ENCODE data around the gene CADM1. TPM values are rescaled to one million over a fixed set of nuclear protein-coding genes. Genes with fewer than 3 reads are reported as not detected.

The CADM1 gene
- total RNA-seq, 1 experiment from 2014 or later = not detected

DNA sequence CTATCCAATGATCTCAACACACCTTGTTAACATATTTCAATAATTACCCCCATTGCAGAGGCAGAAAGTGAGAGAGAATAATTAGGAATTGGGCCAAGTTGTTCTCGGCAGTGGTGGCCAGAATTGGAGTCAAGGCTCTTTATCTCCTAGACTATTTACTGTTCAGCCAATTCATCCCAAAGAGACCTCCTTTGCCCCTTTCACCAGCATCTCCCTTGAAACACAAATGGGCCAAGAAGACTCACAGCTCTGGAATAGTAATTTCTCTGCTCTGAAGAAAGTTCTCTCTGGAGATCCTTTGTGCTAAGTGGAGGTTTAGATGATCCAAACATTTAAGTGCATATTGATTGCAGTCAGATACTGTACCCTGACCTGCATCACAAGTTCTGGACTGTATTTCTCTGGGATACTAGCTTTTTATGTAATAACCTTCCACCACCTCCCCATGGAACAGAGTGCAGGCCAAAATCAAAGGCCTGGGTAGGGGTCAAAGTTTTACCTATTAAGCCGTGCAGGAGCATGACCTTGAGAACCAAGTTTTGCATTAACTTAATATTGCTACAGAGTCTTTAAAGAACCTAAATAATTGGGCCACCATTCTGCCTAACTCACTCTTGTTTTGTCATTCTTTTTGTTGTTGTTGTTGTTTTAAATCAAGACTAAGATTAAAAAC is 19.6 kb upstream of the CADM1 start:
- Mint-ChIP-seq H3K9me3 (ENCODE audit: unreplicated experiment) (no peaks in the 10 kb centered on the region), H3K4me3 (ENCODE audit: unreplicated experiment) (no peak overlapping the region), H3K4me1 (ENCODE audit: insufficient read depth, unreplicated experiment) (no peaks in the 10 kb centered on the region), H3K36me3 (ENCODE audit: insufficient read depth, unreplicated experiment) (no peaks in the 10 kb centered on the region), H3K27me3 (ENCODE audit: insufficient read depth, unreplicated experiment) (peaks cover 74% of the 10 kb centered on the region), H3K27ac (ENCODE audit: low read depth, unreplicated experiment) (no peak overlapping the region)
- no peak for DNase-seq (ENCODE audit: unreplicated experiment)
- no TSS peak for BruUV-seq (replicated peaks)
- intact Hi-C loops (cut with micrococcal nuclease) = no loop called here
- ChIA-PET CTCF (no interaction called here), POLR2A (no interaction called here)
- TF ChIP-seq CTCF (IDR thresholded peaks at IDR 0.05; ENCODE audit: unreplicated experiment) = no peak

- H3K27ac Mint-ChIP-seq (ENCODE audit: low read depth, unreplicated experiment) = no peak overlapping the region
- H3K36me3 Mint-ChIP-seq (ENCODE audit: insufficient read depth, unreplicated experiment) = no peaks in the 10 kb centered on the region
- intact Hi-C loops (cut with micrococcal nuclease) = no loop called here
- DNase-seq (ENCODE audit: unreplicated experiment) = no peak
- no peaks in the 10 kb centered on the region for H3K4me1 Mint-ChIP-seq (ENCODE audit: insufficient read depth, unreplicated experiment)
- POLR2A ChIA-PET = no interaction called here
- CTCF ChIA-PET = interaction anchor here (0.8 kb wide), 1 partner anchor 181 kb away, joined by 3 read pairs; no protein-coding TSS in a partner anchor
- TF ChIP-seq CTCF (IDR thresholded peaks at IDR 0.05; ENCODE audit: unreplicated experiment) = no peak
- H3K27me3 Mint-ChIP-seq (ENCODE audit: insufficient read depth, unreplicated experiment) = peaks cover 69% of the 10 kb centered on the region
- H3K9me3 Mint-ChIP-seq (ENCODE audit: unreplicated experiment) = no peaks in the 10 kb centered on the region
- no peak overlapping the region for H3K4me3 Mint-ChIP-seq (ENCODE audit: unreplicated experiment)
- no TSS peak for BruUV-seq (replicated peaks)
Measured at GRCh38 chr11:115522302-115522701, 18.1 kb upstream of the CADM1 start.

DNA sequence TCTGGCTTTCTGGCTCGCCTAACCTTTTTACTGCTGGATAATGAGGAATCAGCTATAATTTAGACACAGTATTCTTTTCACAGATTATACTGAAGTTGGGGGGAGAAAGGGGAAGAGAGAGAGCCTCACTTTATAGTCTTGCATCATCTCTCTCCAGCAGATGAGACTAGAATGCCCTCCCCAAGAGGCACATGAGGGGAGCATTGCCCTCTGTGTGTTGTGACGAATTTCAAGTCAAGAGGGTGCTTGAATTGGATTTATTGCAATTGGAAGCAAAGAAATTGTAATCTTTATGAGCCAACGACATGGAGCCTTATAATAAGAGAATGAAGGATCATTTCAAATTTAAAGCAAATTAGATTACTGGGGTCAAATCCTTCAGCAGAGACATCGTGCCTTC is 17.6 kb upstream of the CADM1 start:
- TF ChIP-seq CTCF (IDR thresholded peaks at IDR 0.05; ENCODE audit: unreplicated experiment) = no peak
- POLR2A ChIA-PET = no interaction called here
- Mint-ChIP-seq H3K27me3 (ENCODE audit: insufficient read depth, unreplicated experiment) (peaks cover 65% of the 10 kb centered on the region), H3K9me3 (ENCODE audit: unreplicated experiment) (no peaks in the 10 kb centered on the region), H3K27ac (ENCODE audit: low read depth, unreplicated experiment) (no peak overlapping the region), H3K4me1 (ENCODE audit: insufficient read depth, unreplicated experiment) (no peaks in the 10 kb centered on the region), H3K36me3 (ENCODE audit: insufficient read depth, unreplicated experiment) (no peaks in the 10 kb centered on the region), H3K4me3 (ENCODE audit: unreplicated experiment) (no peak overlapping the region)
- DNase-seq (ENCODE audit: unreplicated experiment) = no peak
- intact Hi-C loops (cut with micrococcal nuclease) = no loop called here
- BruUV-seq (replicated peaks) = no TSS peak
- CTCF ChIA-PET = interaction anchor here (0.6 to 0.8 kb wide), 2 partner anchors 160 to 182 kb away, joined by 3 read pairs; no protein-coding TSS in a partner anchor

- intact Hi-C loops (cut with micrococcal nuclease) = no loop called here
- TF ChIP-seq CTCF (IDR thresholded peaks at IDR 0.05; ENCODE audit: unreplicated experiment) = no peak
- POLR2A ChIA-PET = no interaction called here
- Mint-ChIP-seq H3K4me1 (ENCODE audit: insufficient read depth, unreplicated experiment) (no peaks in the 10 kb centered on the region), H3K27ac (ENCODE audit: low read depth, unreplicated experiment) (no peak overlapping the region), H3K4me3 (ENCODE audit: unreplicated experiment) (no peak overlapping the region), H3K36me3 (ENCODE audit: insufficient read depth, unreplicated experiment) (no peaks in the 10 kb centered on the region), H3K27me3 (ENCODE audit: insufficient read depth, unreplicated experiment) (peaks cover 74% of the 10 kb centered on the region), H3K9me3 (ENCODE audit: unreplicated experiment) (no peaks in the 10 kb centered on the region)
- CTCF ChIA-PET = interaction anchor here (0.8 to 0.9 kb wide), 2 partner anchors 9 to 166 kb away, joined by 3 to 4 read pairs; no protein-coding TSS in a partner anchor
- no peak for DNase-seq (ENCODE audit: unreplicated experiment)
- BruUV-seq (replicated peaks) = no TSS peak
Measured at GRCh38 chr11:115518983-115519628, 14.9 kb upstream of the CADM1 start.
